CD4-positive, alpha-beta memory T cell (primary cell): Measurements from ENCODE around the gene KLC1. TPM values are rescaled to one million over a fixed set of nuclear protein-coding genes. Genes with fewer than 3 reads are reported as not detected.

ENCODE experiments used
- CTCF ChIA-PET: fragments of 350-600 bp; sonication (Branson Sonifier 250); formaldehyde crosslinking; loops from one replicate; lab custom pipeline; 2021; ENCODE audit warnings: inconsistent platforms; ENCODE audit not compliant: partially characterized antibody; lab: Charles Lee
- POLR2A ChIA-PET: fragments of 350-600 bp; sonication (Branson Sonifier 250); formaldehyde crosslinking; loops from one replicate; lab custom pipeline; 2021; ENCODE audit not compliant: partially characterized antibody; lab: Charles Lee
- DNase-seq, 5 donors: peaks; one replicate each; pipeline versions ENCODE4 v3.0.0 to v3.0.0-alpha.2; 2020 to 2022; ENCODE audit warnings: mixed read lengths in 1 of 5
- H3K27ac ChIP-seq: one replicate; pipeline ENCODE4 v1.7.0; 2013; ENCODE audit warnings: low read depth, low read length
- H3K27me3 ChIP-seq: 2 replicates; pipeline ENCODE4 v1.7.0; 2013; ENCODE audit warnings: mild to moderate bottlenecking, low read length, moderate library complexity; ENCODE audit not compliant: insufficient read depth
- H3K36me3 ChIP-seq: 2 replicates; pipeline ENCODE4 v1.7.0; 2013; ENCODE audit warnings: mild to moderate bottlenecking, low read length, moderate library complexity; ENCODE audit not compliant: insufficient read depth
- H3K4me1 ChIP-seq: 2 replicates; pipeline ENCODE4 v1.7.0; 2013; ENCODE audit warnings: mild to moderate bottlenecking, low read length, moderate library complexity; ENCODE audit not compliant: insufficient read depth
- H3K4me3 ChIP-seq, 2 donors: one replicate each; pipeline ENCODE4 v1.7.0; 2013; ENCODE audit warnings: low read length in 2 of 2, mild to moderate bottlenecking in 1 of 2
- H3K9me3 ChIP-seq, 2 donors: one replicate each; pipeline ENCODE4 v1.7.0; 2013; ENCODE audit warnings: low read length in 2 of 2, control low read depth in 1 of 2; ENCODE audit not compliant: control insufficient read depth in 1 of 2
- H3K27ac Mint-ChIP-seq, 7 donors: one replicate each; pipeline ENCODE4 v1.8.0; 2020 to 2021; ENCODE audit warnings: mixed read lengths in 7 of 7, mild to moderate bottlenecking in 6 of 7, inconsistent platforms in 3 of 7, moderate library complexity in 3 of 7
- H3K27me3 Mint-ChIP-seq, 2 donors: one replicate each; pipeline ENCODE4 v1.8.0; 2020 to 2021; ENCODE audit warnings: mixed read lengths in 2 of 2
- H3K36me3 Mint-ChIP-seq, 2 donors: one replicate each; pipeline ENCODE4 v1.8.0; 2020 to 2021; ENCODE audit warnings: mixed read lengths in 2 of 2, inconsistent platforms in 1 of 2, mild to moderate bottlenecking in 1 of 2
- H3K4me1 Mint-ChIP-seq, 4 donors: one replicate each; pipeline ENCODE4 v1.8.0; 2020 to 2021; ENCODE audit warnings: mixed read lengths in 4 of 4, mild to moderate bottlenecking in 1 of 4
- H3K4me3 Mint-ChIP-seq, 8 donors: one replicate each; pipeline ENCODE4 v1.8.0; 2020 to 2021; ENCODE audit warnings: mixed read lengths in 8 of 8, mild to moderate bottlenecking in 7 of 8, moderate library complexity in 6 of 8, inconsistent platforms in 3 of 8
- H3K9me3 Mint-ChIP-seq, 8 donors: one replicate each; pipeline ENCODE4 v1.8.0; 2020 to 2021; ENCODE audit warnings: mixed read lengths in 8 of 8, mild to moderate bottlenecking in 5 of 8, inconsistent platforms in 3 of 8, moderate library complexity in 1 of 8
- intact Hi-C: fragments of 100-400 bp; cut with micrococcal nuclease; formaldehyde crosslinking; loops from one replicate; pipeline ENCODE4 v1.15.1; 2023
- polyA plus RNA-seq, 2 donors: library from polyadenylated mRNA; unstranded; fragments of 300-500 nt; fragmentation: Illumina TruSeq; gene quantifications; one replicate each; pipeline ENCODE4 v1.2.3, GENCODE V29; 2021
- total RNA-seq, 2 experiments: library from RNA; stranded (reverse); gene quantifications; one replicate each; pipeline ENCODE4 v1.2.3, GENCODE V29; 2021

The KLC1 gene
- total and polyA plus RNA-seq, 4 experiments from 2014 or later = 31.8 to 278 (median 165) TPM

DNA sequence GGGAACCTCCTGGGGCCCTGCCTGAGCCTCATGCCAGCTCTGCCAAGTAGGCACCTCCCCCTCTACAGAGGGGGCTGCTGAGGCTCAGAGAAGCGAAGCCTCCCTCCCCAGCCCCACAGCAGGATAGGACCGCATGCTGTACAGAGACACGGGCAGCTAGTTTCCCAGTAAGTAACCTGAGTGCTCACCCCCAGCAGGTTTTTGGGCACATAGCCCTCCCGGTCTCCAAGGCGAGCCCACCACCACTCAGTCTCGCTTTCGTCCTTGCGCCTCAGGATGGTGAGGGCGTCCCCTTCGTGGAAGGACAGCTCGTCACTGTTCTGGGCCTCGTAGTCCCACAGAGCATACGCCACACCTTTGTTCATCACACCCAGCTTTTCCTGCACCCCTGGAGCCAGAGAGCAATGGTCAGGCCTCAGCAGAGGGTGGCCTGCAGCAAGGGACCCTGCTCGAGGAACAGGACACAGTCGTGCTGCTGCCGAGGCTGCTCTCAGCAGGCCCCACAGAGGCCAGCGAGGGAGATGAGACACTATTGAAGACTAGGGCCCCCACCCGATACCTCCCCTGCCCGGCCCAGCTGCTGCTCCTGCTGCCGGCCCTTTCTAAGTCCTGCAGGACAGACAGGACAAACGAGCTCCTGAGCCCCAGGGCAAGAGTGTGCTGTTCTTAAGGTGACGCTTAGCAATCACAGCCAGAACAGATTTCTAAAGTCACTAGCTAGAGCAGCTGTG, 107.0 kb downstream of the KLC1 start:
- intact Hi-C loops = no loop called here
- H3K27ac ChIP-seq = no peak overlapping the region
- H3K4me3 ChIP-seq = no peak overlapping the region
- H3K36me3 Mint-ChIP-seq = peaks cover 19 to 58% of the 10 kb centered on the region in 2 donors
- no peaks in the 10 kb centered on the region for H3K27me3 Mint-ChIP-seq
- H3K36me3 ChIP-seq = peaks cover 14% of the 10 kb centered on the region
- H3K4me1 ChIP-seq = no peaks in the 10 kb centered on the region
- POLR2A ChIA-PET = interaction anchor here (2.0 kb wide), 1 partner anchor 21 kb away, joined by 5 read pairs; the partner anchor contains the start of genes XRCC3 and ZFYVE21
- H3K27ac Mint-ChIP-seq = no peak overlapping the region
- DNase-seq = no peak
- H3K4me1 Mint-ChIP-seq = no peaks in the 10 kb centered on the region
- H3K4me3 Mint-ChIP-seq = no peak overlapping the region
- no peaks in the 10 kb centered on the region for H3K9me3 Mint-ChIP-seq
- H3K27me3 ChIP-seq = no peaks in the 10 kb centered on the region
- no peaks in the 10 kb centered on the region for H3K9me3 ChIP-seq
- CTCF ChIA-PET = interaction anchor here (0.9 kb wide), 1 partner anchor 174 kb away, joined by 3 read pairs; no protein-coding TSS in a partner anchor

DNA sequence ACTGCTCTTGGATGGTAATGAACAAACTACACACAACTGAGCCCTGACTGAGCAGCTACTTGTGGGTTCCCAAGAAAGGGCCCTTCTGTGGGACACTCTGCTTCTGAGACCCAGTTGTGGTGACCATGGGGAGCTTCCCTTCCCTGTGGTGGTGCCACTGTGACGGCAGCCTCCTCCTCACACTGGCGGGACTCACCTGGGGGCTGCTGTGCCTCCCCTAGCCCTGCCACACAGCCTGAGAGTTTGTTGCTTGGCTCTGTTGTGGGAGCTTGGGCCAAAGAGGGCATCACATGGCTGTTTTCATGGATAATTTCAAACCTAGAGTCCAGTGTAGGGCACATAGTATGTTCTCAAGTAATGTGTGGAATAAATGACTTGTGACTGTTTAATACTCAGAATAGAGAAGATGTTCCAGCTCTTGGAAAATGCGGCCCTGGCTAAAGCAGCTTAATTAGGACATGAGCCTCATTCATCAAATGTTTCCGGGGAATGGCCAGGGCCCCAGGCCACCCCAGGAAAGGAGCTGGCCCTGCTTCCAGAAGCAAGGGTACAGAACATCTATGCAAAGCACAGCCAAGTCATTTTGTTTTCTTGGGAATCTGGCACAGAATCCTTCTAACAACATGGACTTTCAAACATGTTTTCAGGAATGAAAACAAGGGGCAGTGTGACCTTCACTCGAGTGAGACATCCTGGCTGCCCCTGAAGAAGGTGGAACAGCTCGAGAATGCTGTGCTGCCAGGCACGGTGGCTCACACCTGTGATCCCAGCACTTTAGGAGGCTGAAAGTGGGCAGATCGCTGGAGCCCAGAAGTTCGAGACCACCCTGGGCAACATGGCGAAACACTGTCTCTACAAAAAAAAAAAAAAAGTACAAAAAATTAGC, 107.8 kb downstream of the KLC1 start:
- no peaks in the 10 kb centered on the region for H3K27me3 ChIP-seq
- DNase-seq = no peak
- Mint-ChIP-seq H3K4me3 (no peak overlapping the region), H3K4me1 (no peaks in the 10 kb centered on the region), H3K27ac (no peak overlapping the region), H3K36me3 (peaks cover 19 to 64% of the 10 kb centered on the region in 2 donors), H3K27me3 (no peaks in the 10 kb centered on the region), H3K9me3 (no peaks in the 10 kb centered on the region)
- intact Hi-C loops = no loop called here
- no peaks in the 10 kb centered on the region for H3K9me3 ChIP-seq
- ChIA-PET CTCF (interaction anchor here (0.9 kb wide), 1 partner anchor 173 kb away, joined by 3 read pairs; no protein-coding TSS in a partner anchor), POLR2A (interaction anchor here (2.0 kb wide), 1 partner anchor 21 kb away, joined by 5 read pairs; the partner anchor contains the start of genes XRCC3 and ZFYVE21)
- H3K4me3 ChIP-seq = no peak overlapping the region
- H3K4me1 ChIP-seq = no peaks in the 10 kb centered on the region
- no peak overlapping the region for H3K27ac ChIP-seq
- H3K36me3 ChIP-seq = peaks cover 14% of the 10 kb centered on the region

DNA sequence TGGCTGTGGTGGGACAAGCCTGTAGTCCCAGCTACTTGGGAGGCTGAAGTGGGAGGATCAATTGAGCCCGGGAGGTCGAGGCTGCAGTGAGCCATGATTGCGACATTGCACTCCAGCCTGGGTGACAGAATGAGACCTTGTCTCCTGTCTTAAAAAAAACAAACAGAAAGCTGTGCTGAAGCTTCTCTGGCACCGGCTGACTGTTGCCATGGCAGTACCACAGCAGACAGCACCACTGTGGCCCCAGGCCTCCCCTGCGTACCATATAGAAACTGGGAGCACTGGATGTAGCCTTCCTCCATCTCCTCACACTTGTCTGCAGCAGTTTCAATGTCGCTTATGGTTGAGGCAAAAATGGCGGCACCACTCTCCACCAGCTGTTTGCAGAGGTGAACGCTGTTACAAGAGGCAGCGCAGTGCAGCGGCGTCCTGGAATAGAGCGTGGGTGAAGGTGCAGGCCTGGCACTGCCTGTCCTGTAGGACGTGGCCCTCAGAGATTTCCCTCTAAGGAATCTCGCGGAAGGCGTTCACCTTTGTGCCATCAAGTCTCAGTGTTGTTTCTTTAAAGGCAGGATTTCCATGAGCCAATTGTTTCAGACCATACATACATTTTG, 108.5 kb downstream of the KLC1 start:
- peaks cover 14% of the 10 kb centered on the region for H3K36me3 ChIP-seq
- H3K4me3 Mint-ChIP-seq = no peak overlapping the region
- CTCF ChIA-PET = no interaction called here
- no peak overlapping the region for H3K27ac ChIP-seq
- H3K4me1 Mint-ChIP-seq = no peaks in the 10 kb centered on the region
- H3K27me3 ChIP-seq = no peaks in the 10 kb centered on the region
- no peaks in the 10 kb centered on the region for H3K9me3 Mint-ChIP-seq
- peaks cover 19 to 70% of the 10 kb centered on the region in 2 donors for H3K36me3 Mint-ChIP-seq
- H3K27ac Mint-ChIP-seq = no peak overlapping the region
- no peak overlapping the region for H3K4me3 ChIP-seq
- DNase-seq = no peak
- POLR2A ChIA-PET = no interaction called here
- intact Hi-C loops = no loop called here
- H3K27me3 Mint-ChIP-seq = no peaks in the 10 kb centered on the region
- no peaks in the 10 kb centered on the region for H3K4me1 ChIP-seq
- no peaks in the 10 kb centered on the region for H3K9me3 ChIP-seq

DNA sequence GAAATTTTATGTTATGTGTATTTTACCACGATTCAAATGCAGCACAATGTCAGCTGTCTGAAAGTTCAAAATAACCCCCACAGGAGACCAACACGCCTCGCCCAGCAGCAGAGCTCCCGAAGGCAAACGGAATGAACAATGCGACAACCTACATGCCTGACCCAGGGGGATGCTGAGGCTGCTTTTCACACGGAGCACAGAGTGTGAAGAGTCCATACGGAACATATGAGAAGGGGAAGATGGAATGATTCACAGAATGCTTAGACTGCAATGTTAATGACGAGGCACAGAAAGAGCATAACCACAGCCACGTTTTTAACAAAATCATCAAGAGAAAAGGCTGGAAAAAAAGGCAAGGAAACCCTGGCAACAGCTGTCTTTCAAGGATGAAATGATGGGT, 109.2 kb downstream of the KLC1 start:
- peak overlapping the region in 1 of 7 donors; percentile 25 for H3K27ac Mint-ChIP-seq
- intact Hi-C loops = no loop called here
- no peak overlapping the region for H3K4me3 Mint-ChIP-seq
- no peaks in the 10 kb centered on the region for H3K27me3 Mint-ChIP-seq
- Histone ChIP-seq H3K27ac (no peak overlapping the region), H3K9me3 (no peaks in the 10 kb centered on the region), H3K4me3 (no peak overlapping the region), H3K27me3 (no peaks in the 10 kb centered on the region), H3K4me1 (no peaks in the 10 kb centered on the region), H3K36me3 (peaks cover 9% of the 10 kb centered on the region)
- CTCF ChIA-PET = no interaction called here
- H3K9me3 Mint-ChIP-seq = no peaks in the 10 kb centered on the region
- DNase-seq = no peak
- POLR2A ChIA-PET = interaction anchor here (1.1 kb wide), 1 partner anchor 23 kb away, joined by 3 read pairs; the partner anchor contains the start of genes XRCC3 and ZFYVE21
- H3K4me1 Mint-ChIP-seq = no peaks in the 10 kb centered on the region
- H3K36me3 Mint-ChIP-seq = peaks cover 16 to 67% of the 10 kb centered on the region in 2 donors

DNA sequence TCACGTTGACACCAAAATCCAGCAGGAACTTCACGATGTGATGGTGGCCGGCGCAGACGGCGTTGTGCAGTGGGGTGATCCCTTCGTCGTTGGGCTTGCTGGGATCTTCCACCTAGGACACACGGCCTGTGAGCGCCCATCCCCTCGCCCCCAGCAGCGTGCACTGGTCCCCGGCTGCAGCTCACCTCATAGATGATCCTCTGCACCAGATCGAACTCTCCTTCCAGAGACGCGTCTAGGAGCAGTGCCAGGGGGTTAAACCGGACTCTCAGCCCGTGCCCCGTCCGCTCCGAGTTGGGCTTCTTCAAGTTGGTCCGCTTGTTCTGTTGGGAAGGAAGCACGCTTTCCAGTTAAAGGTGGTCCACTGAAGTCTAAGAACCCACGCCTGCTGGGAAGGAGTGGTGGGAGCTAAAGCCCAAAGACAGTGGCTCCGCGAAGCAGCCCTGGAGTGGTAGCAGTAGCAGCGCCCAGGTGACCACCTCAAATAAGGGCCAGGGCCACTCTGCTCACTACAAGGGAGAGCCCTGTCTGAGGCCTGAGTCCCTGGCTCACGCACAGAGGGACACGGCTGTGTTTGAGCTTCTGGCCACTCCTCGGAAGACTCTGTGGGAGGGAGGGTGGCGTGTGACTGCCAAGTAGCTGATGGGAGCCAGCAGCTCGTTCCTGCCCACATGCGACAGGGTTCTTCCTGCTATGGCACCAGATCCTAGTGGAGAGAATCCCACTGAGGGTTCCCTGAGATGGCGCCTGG, 109.9 kb downstream of the KLC1 start:
- H3K27ac Mint-ChIP-seq = no peak overlapping the region
- H3K27ac ChIP-seq = no peak overlapping the region
- no peaks in the 10 kb centered on the region for H3K27me3 ChIP-seq
- H3K4me3 ChIP-seq = no peak overlapping the region
- no peaks in the 10 kb centered on the region for H3K4me1 ChIP-seq
- CTCF ChIA-PET = no interaction called here
- no peaks in the 10 kb centered on the region for H3K27me3 Mint-ChIP-seq
- H3K9me3 Mint-ChIP-seq = no peaks in the 10 kb centered on the region
- POLR2A ChIA-PET = interaction anchor here (1.1 kb wide), 1 partner anchor 23 kb away, joined by 3 read pairs; the partner anchor contains the start of genes XRCC3 and ZFYVE21
- DNase-seq = no peak
- no peaks in the 10 kb centered on the region for H3K4me1 Mint-ChIP-seq
- no peak overlapping the region for H3K4me3 Mint-ChIP-seq
- peaks cover 6% of the 10 kb centered on the region for H3K36me3 ChIP-seq
- intact Hi-C loops = no loop called here
- H3K9me3 ChIP-seq = no peaks in the 10 kb centered on the region
- H3K36me3 Mint-ChIP-seq = peaks cover 16 to 60% of the 10 kb centered on the region in 2 donors

DNA sequence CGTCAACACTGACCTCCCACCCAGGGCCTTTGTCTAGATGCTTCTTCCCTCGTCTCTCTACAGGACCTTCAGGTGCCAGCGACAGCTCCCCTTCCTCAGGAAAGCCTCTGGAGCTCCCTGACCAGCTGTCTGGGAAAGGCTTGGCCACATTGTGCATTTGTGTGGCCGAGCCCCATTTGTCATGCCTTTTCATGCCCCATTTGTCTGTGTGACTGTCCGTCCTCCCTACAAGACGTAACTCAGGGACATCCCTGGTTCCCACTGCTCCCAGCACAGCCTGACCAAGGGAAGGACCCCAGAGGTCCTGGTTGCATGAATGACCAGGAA, 110.4 kb downstream of the KLC1 start:
- DNase-seq = no peak
- Histone ChIP-seq H3K27ac (no peak overlapping the region), H3K4me1 (no peaks in the 10 kb centered on the region), H3K27me3 (no peaks in the 10 kb centered on the region), H3K36me3 (peaks cover 6% of the 10 kb centered on the region), H3K4me3 (no peak overlapping the region), H3K9me3 (no peaks in the 10 kb centered on the region)
- no peaks in the 10 kb centered on the region for H3K4me1 Mint-ChIP-seq
- peaks cover 16 to 60% of the 10 kb centered on the region in 2 donors for H3K36me3 Mint-ChIP-seq
- ChIA-PET POLR2A (interaction anchor here (0.8 kb wide), 1 partner anchor 209 kb away, joined by 3 read pairs; no protein-coding TSS in a partner anchor), CTCF (interaction anchor here (0.6 kb wide), 1 partner anchor 17 kb away, joined by 4 read pairs; no protein-coding TSS in a partner anchor)
- H3K27ac Mint-ChIP-seq = peak overlapping the region in 1 of 7 donors; percentile 66
- H3K27me3 Mint-ChIP-seq = no peaks in the 10 kb centered on the region
- no peaks in the 10 kb centered on the region for H3K9me3 Mint-ChIP-seq
- intact Hi-C loops = no loop called here
- peak overlapping the region in 1 of 8 donors; percentile 42 for H3K4me3 Mint-ChIP-seq
